Measurements from ENCODE around the gene PITPNC1. TPM values are rescaled to one million over a fixed set of nuclear protein-coding genes. Genes with fewer than 3 reads are reported as not detected.

PITPNC1 gene
- total and polyA plus RNA-seq, 2 donors (not counting 3 experiments of a cell fraction or from before 2014, with no cell fraction given) = 2.4 to 9.6 TPM

- DNase-seq (ENCODE audit: low read depth, low spot score) (no peak), FAIRE-seq (no peak)
- intact Hi-C loops (cut with micrococcal nuclease) (no loop called here), dilution Hi-C loops (cut with MboI; ENCODE audit: extremely low pct_ligation_motif_present, low sequenced_read_pairs) (no loop called here)
- Histone ChIP-seq H2AFZ (ENCODE audit: low read depth, low read length) (no peak overlapping the region), H3K9ac (replicated peaks; ENCODE audit: extremely low read depth, insufficient read depth, low read length) (no peak overlapping the region), H3K4me1 (ENCODE audit: control insufficient read depth, extremely low read depth, insufficient read depth, low read length) (no peaks in the 10 kb centered on the region), H3K9me1 (replicated peaks; ENCODE audit: control insufficient read depth, extremely low read depth, insufficient read depth, low read length) (no peaks in the 10 kb centered on the region), H3K4me3 (replicated peaks in 1 of 3; ENCODE audit: insufficient read depth in 1 of 3, low read depth in 1 of 3, low read length in 3 of 3) (no peak overlapping the region), H3K4me2 (ENCODE audit: insufficient read depth, low read length) (no peak overlapping the region), H3K36me3 (ENCODE audit: control insufficient read depth in 2 of 2, extremely low read depth in 1 of 2, insufficient read depth in 2 of 2, low read length in 2 of 2) (no peaks in the 10 kb centered on the region), H3K9me3 (replicated peaks; ENCODE audit: control insufficient read depth, insufficient read depth, low read length) (no peaks in the 10 kb centered on the region), H3K27ac (ENCODE audit: insufficient read depth, low read depth, low read length) (no peak overlapping the region), H3K79me2 (ENCODE audit: control insufficient read depth, insufficient read depth, low read length) (no peaks in the 10 kb centered on the region), H3K27me3 (ENCODE audit: control insufficient read depth in 2 of 2, insufficient read depth in 2 of 2, low read length in 2 of 2) (no peaks in the 10 kb centered on the region), H4K20me1 (replicated peaks; ENCODE audit: control insufficient read depth, extremely low read depth, insufficient read depth, low read length) (no peaks in the 10 kb centered on the region)
- TF ChIP-seq POLR2A (IDR thresholded peaks at IDR 0.05; ENCODE audit: low read depth, low read length) = no peak
- TF ChIP-seq MYC (IDR thresholded peaks at IDR 0.05; ENCODE audit: low read depth, low read length) = no peak
- TF ChIP-seq MAX (IDR thresholded peaks at IDR 0.05; ENCODE audit: insufficient read depth, insufficient read length) = no peak
- no peak for TF ChIP-seq JUN (IDR thresholded peaks at IDR 0.05; ENCODE audit: borderline replicate concordance, insufficient read depth, insufficient read length, low read depth)
- no peak for TF ChIP-seq FOS (IDR thresholded peaks at IDR 0.05; ENCODE audit: borderline replicate concordance, insufficient read depth, low read length)
- POLR2A ChIA-PET = no interaction called here
- CTCF ChIA-PET = interaction anchor here (1.2 kb wide), 1 partner anchor 31 kb away, joined by 3 read pairs; no protein-coding TSS in a partner anchor
- BruUV-seq (replicated peaks) = no TSS peak
Observed at GRCh38 chr17:67657596-67657995, 280.5 kb downstream of the PITPNC1 start.

GRCh38 chr17:67658265-67658664 lies 281.2 kb downstream of the PITPNC1 start:
- DNase-seq (ENCODE audit: low read depth, low spot score) (no peak), FAIRE-seq (no peak)
- Histone ChIP-seq H3K4me2 (ENCODE audit: insufficient read depth, low read length) (no peak overlapping the region), H3K9ac (replicated peaks; ENCODE audit: extremely low read depth, insufficient read depth, low read length) (no peak overlapping the region), H3K27ac (ENCODE audit: insufficient read depth, low read depth, low read length) (no peak overlapping the region), H3K9me1 (replicated peaks; ENCODE audit: control insufficient read depth, extremely low read depth, insufficient read depth, low read length) (no peaks in the 10 kb centered on the region), H2AFZ (ENCODE audit: low read depth, low read length) (no peak overlapping the region), H3K9me3 (replicated peaks; ENCODE audit: control insufficient read depth, insufficient read depth, low read length) (no peaks in the 10 kb centered on the region), H3K27me3 (ENCODE audit: control insufficient read depth in 2 of 2, insufficient read depth in 2 of 2, low read length in 2 of 2) (no peaks in the 10 kb centered on the region), H3K79me2 (ENCODE audit: control insufficient read depth, insufficient read depth, low read length) (no peaks in the 10 kb centered on the region), H3K4me3 (replicated peaks in 1 of 3; ENCODE audit: insufficient read depth in 1 of 3, low read depth in 1 of 3, low read length in 3 of 3) (no peak overlapping the region), H3K36me3 (ENCODE audit: control insufficient read depth in 2 of 2, extremely low read depth in 1 of 2, insufficient read depth in 2 of 2, low read length in 2 of 2) (no peaks in the 10 kb centered on the region), H4K20me1 (replicated peaks; ENCODE audit: control insufficient read depth, extremely low read depth, insufficient read depth, low read length) (no peaks in the 10 kb centered on the region), H3K4me1 (ENCODE audit: control insufficient read depth, extremely low read depth, insufficient read depth, low read length) (no peaks in the 10 kb centered on the region)
- ChIA-PET POLR2A (no interaction called here), CTCF (interaction anchor here (1.1 to 1.4 kb wide), 2 partner anchors 12 to 279 kb away, joined by 3 to 4 read pairs; no protein-coding TSS in a partner anchor)
- no TSS peak for BruUV-seq (replicated peaks)
- dilution Hi-C loops (cut with MboI; ENCODE audit: extremely low pct_ligation_motif_present, low sequenced_read_pairs) (no loop called here), intact Hi-C loops (cut with micrococcal nuclease) (no loop called here)
- no peak for TF ChIP-seq MYC (IDR thresholded peaks at IDR 0.05; ENCODE audit: low read depth, low read length)
- TF ChIP-seq POLR2AphosphoS5 (IDR thresholded peaks at IDR 0.05; ENCODE audit: insufficient read depth, low read depth, low read length) = no peak
- no peak for TF ChIP-seq EZH2 (IDR thresholded peaks at IDR 0.05; ENCODE audit: borderline replicate concordance, low read depth, low read length, severe bottlenecking)
- no peak for TF ChIP-seq POLR2A (IDR thresholded peaks at IDR 0.05; ENCODE audit: low read depth, low read length)
- TF ChIP-seq JUN (IDR thresholded peaks at IDR 0.05; ENCODE audit: borderline replicate concordance, insufficient read depth, insufficient read length, low read depth) = no peak
- no peak for TF ChIP-seq GATA2 (IDR thresholded peaks at IDR 0.05; ENCODE audit: insufficient read depth, insufficient read length, low read depth, low read length)
- TF ChIP-seq CTCF (IDR thresholded peaks at IDR 0.05; ENCODE audit: extremely low read depth in 1 of 2, insufficient read depth in 1 of 2, low read depth in 1 of 2, low read length in 2 of 2) = no peak
- TF ChIP-seq FOS (IDR thresholded peaks at IDR 0.05; ENCODE audit: borderline replicate concordance, insufficient read depth, low read length) = no peak
- no peak for TF ChIP-seq MAX (IDR thresholded peaks at IDR 0.05; ENCODE audit: insufficient read depth, insufficient read length)

Measured in endothelial cell of umbilical vein (primary cell).